Measurements from ENCODE around the gene PI4K2A. TPM values are rescaled to one million over a fixed set of nuclear protein-coding genes. Genes with fewer than 3 reads are reported as not detected.
"Not testable (repeated sequence)": the region's sequence is repeated elsewhere in the genome, so short reads cannot be mapped to it uniquely, and the experiment has no call there.

PI4K2A gene
- total RNA-seq, 3 donors from 2014 or later: 18.0 to 24.8 (median 21.5) TPM

DNA sequence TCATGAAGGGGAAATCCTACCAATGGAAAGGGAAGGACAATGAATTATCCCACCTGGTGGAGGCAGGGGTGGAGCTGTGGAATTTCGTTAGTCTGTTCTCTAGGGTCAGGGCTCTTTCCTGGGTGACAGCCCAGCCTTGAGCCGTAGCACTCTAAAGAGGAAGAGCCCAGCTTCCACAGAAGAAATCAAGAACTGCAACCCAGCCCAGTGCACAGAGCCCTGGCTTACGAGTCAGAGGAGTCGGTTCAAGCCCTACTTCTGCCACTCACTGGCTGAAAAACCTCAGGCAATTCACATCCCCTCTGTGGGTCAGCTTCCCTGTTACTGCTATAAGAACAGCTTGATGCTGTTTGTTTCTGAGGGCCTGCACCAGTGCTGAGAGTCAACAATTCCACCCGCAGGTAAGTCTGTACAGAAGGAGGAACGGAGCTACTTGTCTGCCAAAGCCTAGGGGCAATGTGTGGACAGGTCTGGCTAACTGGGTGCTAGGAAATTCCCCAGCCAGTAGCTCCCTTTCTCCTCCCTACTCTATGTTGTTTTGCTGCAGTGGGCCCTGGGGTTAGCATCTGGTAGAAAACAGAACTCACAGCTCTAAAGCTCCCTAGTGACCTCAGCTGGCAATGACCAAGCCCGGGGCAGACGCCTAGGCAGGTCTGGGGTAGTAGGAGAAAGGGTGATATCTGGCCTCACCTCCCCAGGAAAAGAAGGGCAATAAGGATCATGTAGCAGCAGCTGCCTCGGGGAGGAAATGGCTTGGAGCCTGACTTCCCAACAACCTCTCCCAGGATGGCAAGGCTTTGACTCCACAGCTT lies 43.3 kb downstream of the PI4K2A start:
- Histone ChIP-seq H3K4me3 (peak overlapping the region; percentile 15 to 89 (median 66)), H3K27me3 (no peaks in the 10 kb centered on the region), H3K27ac (peak overlapping the region; percentile 78 to 82), H3K4me1 (peaks cover 10 to 20% of the 10 kb centered on the region in 2 donors), H3K9me3 (no peaks in the 10 kb centered on the region), H3K36me3 (no peaks in the 10 kb centered on the region)
- no peak for TF ChIP-seq POLR2A (IDR thresholded peaks at IDR 0.05)
- TF ChIP-seq, protein P1, sequence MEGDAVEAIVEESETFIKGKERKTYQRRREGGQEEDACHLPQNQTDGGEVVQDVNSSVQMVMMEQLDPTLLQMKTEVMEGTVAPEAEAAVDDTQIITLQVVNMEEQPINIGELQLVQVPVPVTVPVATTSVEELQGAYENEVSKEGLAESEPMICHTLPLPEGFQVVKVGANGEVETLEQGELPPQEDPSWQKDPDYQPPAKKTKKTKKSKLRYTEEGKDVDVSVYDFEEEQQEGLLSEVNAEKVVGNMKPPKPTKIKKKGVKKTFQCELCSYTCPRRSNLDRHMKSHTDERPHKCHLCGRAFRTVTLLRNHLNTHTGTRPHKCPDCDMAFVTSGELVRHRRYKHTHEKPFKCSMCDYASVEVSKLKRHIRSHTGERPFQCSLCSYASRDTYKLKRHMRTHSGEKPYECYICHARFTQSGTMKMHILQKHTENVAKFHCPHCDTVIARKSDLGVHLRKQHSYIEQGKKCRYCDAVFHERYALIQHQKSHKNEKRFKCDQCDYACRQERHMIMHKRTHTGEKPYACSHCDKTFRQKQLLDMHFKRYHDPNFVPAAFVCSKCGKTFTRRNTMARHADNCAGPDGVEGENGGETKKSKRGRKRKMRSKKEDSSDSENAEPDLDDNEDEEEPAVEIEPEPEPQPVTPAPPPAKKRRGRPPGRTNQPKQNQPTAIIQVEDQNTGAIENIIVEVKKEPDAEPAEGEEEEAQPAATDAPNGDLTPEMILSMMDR (IDR thresholded peaks at IDR 0.05): no peak
- no peak for TF ChIP-seq POLR2AphosphoS5 (IDR thresholded peaks at IDR 0.05)
- no peak for DNase-seq (ENCODE audit: low spot score in 2 of 2)
- intact Hi-C loops (cut with DNase I; ENCODE audit: low total_unique reads): no loop called here

DNA sequence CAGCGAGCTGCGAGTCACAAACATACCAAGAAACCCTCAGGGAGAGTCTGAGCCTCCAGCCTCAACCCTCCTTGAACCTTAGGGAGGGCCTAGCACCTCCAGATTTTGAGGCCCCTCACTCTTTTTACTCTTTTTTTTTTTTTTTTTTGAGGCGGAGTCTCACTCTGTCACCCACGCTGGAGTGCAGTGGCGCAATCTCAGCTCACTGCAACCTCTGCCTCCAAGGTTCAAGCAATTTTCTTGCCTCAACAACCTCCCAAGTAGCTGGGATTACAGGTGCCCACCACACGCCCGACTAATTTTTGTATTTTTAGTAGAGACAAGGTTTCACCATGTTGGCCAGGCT lies 43.9 kb downstream of the PI4K2A start:
- Histone ChIP-seq H3K27ac (peak overlapping the region; percentile 78 to 82), H3K4me3 (peak overlapping the region; percentile 66 to 89 (median 71)), H3K4me1 (peaks cover 10 to 20% of the 10 kb centered on the region in 2 donors)
- H3K36me3 ChIP-seq; H3K9me3 ChIP-seq; DNase-seq (ENCODE audit: low spot score in 2 of 2); intact Hi-C loops (cut with DNase I; ENCODE audit: low total_unique reads); H3K27me3 ChIP-seq: not testable (repeated sequence)

DNA sequence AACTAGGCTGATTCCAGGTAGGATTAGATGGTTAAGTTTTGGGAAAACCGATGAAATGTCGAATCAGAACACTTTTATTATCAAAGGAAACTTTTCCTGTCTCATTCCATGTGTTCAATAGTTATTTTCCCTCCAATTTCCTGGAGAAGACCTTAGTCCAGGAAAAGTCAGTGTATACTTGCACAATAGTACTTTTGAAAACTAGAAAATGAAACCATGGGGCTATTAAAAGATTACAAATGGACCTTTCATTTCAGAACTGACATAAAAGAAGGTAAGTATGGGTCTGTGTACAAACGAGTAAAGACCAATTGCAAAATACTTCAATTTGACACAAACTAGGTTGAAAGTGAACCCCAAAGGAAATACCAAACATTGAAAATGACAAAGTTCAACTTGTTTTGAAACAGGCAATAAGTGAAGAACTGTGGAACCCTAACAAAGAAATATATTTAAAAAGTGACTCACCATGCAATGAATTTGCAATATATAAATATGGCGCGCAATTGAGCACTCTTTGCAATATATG lies 44.5 kb downstream of the PI4K2A start:
- H3K4me1 ChIP-seq: peaks cover 10 to 20% of the 10 kb centered on the region in 2 donors
- TF ChIP-seq, protein P1 (IDR thresholded peaks at IDR 0.05): no peak
- TF ChIP-seq POLR2AphosphoS5 (IDR thresholded peaks at IDR 0.05): no peak
- no peak for TF ChIP-seq POLR2A (IDR thresholded peaks at IDR 0.05)
- no peak for DNase-seq (ENCODE audit: low spot score in 2 of 2)

DNA sequence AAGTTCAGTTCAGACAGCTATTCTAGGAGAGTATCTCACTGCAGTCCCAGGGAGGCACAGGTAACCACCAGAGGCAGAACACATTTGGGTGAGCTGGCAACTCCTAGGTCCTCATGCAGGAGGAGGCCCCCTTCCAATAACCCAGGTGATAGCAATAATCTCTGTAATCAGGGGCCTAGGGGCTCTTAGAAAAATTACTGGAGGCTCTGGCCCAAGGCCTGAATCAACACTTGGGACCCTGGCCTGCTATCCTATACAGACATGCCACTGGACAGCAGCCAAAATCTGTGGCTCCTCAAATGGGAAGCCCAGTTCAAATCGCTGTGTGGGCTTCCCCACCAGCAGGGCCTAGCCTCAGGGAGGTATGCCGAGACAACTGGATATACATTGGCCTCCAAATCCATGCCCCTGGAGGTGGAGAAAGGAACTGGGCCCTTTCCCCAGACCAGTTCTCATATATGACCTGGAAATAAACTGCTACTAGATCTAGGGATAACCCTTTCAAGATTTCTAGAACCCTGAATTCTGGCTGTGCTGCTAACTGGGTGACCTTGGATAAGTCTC lies 45.0 kb downstream of the PI4K2A start:
- no peak for DNase-seq (ENCODE audit: low spot score in 2 of 2)
- Histone ChIP-seq H3K4me3 (peak overlapping the region; percentile 66 to 89 (median 71)), H3K36me3 (no peaks in the 10 kb centered on the region), H3K9me3 (no peaks in the 10 kb centered on the region), H3K27ac (peak overlapping the region; percentile 16 to 92), H3K4me1 (peaks cover 10 to 20% of the 10 kb centered on the region in 2 donors), H3K27me3 (no peaks in the 10 kb centered on the region)
- TF ChIP-seq POLR2A (IDR thresholded peaks at IDR 0.05) (no peak), POLR2AphosphoS5 (IDR thresholded peaks at IDR 0.05) (no peak)
- TF ChIP-seq, protein P1 (IDR thresholded peaks at IDR 0.05): peak in 1 of 3 donors; percentile 24
- intact Hi-C loops (cut with DNase I; ENCODE audit: low total_unique reads): no loop called here

More for the DNA sequence above, 44.5 kb downstream of the PI4K2A start:
- intact Hi-C loops (cut with DNase I; ENCODE audit: low total_unique reads): no loop called here
- Histone ChIP-seq H3K27me3 (no peaks in the 10 kb centered on the region), H3K27ac (peak overlapping the region; percentile 82 to 92), H3K36me3 (no peaks in the 10 kb centered on the region), H3K9me3 (no peaks in the 10 kb centered on the region), H3K4me3 (peak overlapping the region; percentile 66 to 89 (median 71))

DNA sequence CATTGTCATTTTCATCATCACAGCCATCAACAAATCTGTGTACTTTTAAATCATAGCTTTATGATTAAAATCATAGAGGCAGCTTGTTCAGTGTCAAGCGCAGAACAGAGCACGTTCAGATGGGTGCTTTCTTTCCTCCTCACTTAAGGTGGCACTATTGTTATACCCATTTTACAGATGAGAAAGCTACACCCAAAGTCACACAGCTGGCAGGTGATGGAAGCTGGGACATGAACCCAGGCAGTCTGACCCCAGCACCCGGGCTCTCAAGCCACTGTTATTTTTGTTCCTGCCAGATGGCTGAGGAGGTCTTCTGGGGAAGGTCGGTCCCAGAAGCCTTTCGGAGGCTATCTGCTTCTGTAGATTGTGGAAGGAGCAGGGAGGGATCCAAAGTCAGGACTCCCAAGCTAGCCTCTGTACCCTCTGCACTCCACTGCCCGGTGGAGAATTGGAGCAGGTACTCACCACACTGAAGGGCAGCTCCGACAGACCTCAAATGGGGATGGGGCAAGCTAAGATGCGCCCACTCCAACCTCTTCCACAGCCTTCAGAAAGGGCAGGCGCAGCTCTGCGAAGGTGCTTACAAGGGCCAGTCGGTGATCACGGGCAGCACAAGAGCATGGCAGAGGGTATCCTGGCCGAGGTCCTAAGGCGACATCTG lies 46.0 kb downstream of the PI4K2A start:
- TF ChIP-seq POLR2A (IDR thresholded peaks at IDR 0.05) (no peak), POLR2AphosphoS5 (IDR thresholded peaks at IDR 0.05) (no peak)
- TF ChIP-seq, protein P1 (IDR thresholded peaks at IDR 0.05): no peak
- intact Hi-C loops (cut with DNase I; ENCODE audit: low total_unique reads): no loop called here
- Histone ChIP-seq H3K4me1 (peaks cover 10 to 20% of the 10 kb centered on the region in 2 donors), H3K9me3 (no peaks in the 10 kb centered on the region), H3K27me3 (no peaks in the 10 kb centered on the region), H3K36me3 (no peaks in the 10 kb centered on the region), H3K27ac (peak overlapping the region; percentile 92 to 97), H3K4me3 (peak overlapping the region; percentile 66 to 89 (median 71))
- DNase-seq (ENCODE audit: low spot score in 2 of 2): no peak

All from breast epithelium (tissue), 4 donors.